ENCODE data around the gene SFMBT1. TPM values are rescaled to one million over a fixed set of nuclear protein-coding genes. Genes with fewer than 3 reads are reported as not detected.

Gene SFMBT1
- total RNA-seq, 1 donor from 2014 or later = 5.5 TPM

DNA sequence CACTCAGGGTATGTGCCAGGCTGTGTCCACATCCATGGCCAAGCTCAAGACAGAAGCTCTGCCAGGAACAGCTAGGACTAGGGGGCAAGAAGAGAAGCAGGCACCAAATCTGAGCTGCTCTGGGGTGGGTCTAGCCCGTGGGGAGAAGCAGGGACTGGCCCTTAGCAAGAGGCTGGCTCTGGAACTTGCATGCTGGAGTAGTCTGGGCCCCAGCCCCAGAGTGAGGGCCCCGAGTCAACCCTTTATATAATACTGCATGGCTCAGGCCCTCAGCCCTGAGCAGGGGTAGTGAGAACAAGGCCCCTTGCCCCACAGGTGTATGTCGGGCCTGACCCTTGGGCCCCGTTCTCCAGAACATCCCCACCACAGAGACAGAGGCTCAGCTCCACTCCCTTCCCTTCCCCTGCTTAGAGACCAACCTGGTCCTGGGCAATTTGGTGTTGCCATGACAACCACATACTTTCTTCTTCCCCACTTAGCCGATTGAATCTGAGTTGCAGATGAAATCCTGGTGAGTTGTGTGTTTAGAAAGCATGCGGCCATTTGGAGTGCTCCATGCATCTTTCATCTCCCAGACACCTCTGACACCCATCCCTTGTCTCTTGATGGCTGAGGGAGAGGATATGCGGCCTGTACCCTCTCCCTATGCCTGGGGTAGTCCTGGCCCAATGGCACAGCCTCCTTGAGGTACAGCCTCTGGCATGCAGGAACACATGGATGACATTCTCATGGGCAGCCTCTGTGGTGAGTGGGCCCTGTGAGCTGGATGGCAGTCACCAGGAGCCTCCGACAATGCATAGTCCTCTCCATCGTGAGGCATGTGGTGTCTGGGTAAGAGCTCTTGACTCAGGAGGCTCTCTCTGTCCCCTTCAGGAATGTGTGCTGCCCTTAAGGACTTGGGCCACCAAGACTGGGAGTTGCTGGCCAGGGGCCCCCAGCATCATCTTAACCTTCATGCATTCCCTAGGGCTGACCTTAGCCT, 29.2 kb upstream of the SFMBT1 start:
- Mint-ChIP-seq H3K4me1 (ENCODE audit: low read depth, unreplicated experiment) (peaks cover 4% of the 10 kb centered on the region), H3K36me3 (ENCODE audit: low read depth, unreplicated experiment) (no peaks in the 10 kb centered on the region)
- FAIRE-seq = no peak

DNA sequence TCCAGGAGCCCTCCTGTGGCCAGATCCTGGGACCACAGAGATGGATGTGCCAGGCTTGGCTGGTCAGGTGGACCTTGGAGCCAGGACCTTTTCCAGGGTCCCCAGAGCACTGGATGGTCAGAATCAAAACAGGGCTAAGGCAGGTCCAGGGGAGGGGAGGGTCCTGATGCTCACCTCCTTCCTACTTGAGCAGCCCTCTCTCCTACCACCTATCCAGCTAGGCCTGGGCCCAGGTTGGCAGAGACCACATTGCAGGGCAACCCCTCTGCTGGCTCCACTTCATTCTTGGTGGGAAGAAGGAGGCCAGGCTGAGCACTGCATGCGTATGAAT, 28.5 kb upstream of the SFMBT1 start:
- Histone ChIP-seq H3K4me2 (ENCODE audit: low read length) (no peak overlapping the region), H3K4me1 (ENCODE audit: insufficient read depth, low read length) (peaks cover 9% of the 10 kb centered on the region), H3K79me2 (ENCODE audit: insufficient read depth, low read length) (no peaks in the 10 kb centered on the region), H4K20me1 (ENCODE audit: insufficient read depth, low read length) (no peaks in the 10 kb centered on the region), H3K9ac (ENCODE audit: low read length) (no peak overlapping the region), H2AFZ (ENCODE audit: low read depth, low read length) (no peak overlapping the region), H3K9me3 (ENCODE audit: insufficient read depth, low read depth, low read length) (no peaks in the 10 kb centered on the region), H3K36me3 (ENCODE audit: insufficient read depth, low read length) (no peaks in the 10 kb centered on the region), H3K4me3 (ENCODE audit: insufficient read depth, low read depth, low read length) (no peak overlapping the region), H3K27ac (ENCODE audit: low read depth, low read length) (no peak overlapping the region), H3K27me3 (ENCODE audit: insufficient read depth, low read length) (no peaks in the 10 kb centered on the region)
- DNase-seq (ENCODE audit: low read depth) (no peak), FAIRE-seq (no peak)
- Mint-ChIP-seq H3K9me3 (ENCODE audit: unreplicated experiment) (no peaks in the 10 kb centered on the region), H3K27ac (ENCODE audit: unreplicated experiment) (no peak overlapping the region), H3K4me3 (ENCODE audit: unreplicated experiment) (no peak overlapping the region), H3K36me3 (ENCODE audit: low read depth, unreplicated experiment) (no peaks in the 10 kb centered on the region), H3K27me3 (ENCODE audit: low read depth, unreplicated experiment) (peaks cover 41% of the 10 kb centered on the region), H3K4me1 (ENCODE audit: low read depth, unreplicated experiment) (peaks cover 4% of the 10 kb centered on the region)
- TF ChIP-seq, protein P1, sequence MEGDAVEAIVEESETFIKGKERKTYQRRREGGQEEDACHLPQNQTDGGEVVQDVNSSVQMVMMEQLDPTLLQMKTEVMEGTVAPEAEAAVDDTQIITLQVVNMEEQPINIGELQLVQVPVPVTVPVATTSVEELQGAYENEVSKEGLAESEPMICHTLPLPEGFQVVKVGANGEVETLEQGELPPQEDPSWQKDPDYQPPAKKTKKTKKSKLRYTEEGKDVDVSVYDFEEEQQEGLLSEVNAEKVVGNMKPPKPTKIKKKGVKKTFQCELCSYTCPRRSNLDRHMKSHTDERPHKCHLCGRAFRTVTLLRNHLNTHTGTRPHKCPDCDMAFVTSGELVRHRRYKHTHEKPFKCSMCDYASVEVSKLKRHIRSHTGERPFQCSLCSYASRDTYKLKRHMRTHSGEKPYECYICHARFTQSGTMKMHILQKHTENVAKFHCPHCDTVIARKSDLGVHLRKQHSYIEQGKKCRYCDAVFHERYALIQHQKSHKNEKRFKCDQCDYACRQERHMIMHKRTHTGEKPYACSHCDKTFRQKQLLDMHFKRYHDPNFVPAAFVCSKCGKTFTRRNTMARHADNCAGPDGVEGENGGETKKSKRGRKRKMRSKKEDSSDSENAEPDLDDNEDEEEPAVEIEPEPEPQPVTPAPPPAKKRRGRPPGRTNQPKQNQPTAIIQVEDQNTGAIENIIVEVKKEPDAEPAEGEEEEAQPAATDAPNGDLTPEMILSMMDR (IDR thresholded peaks at IDR 0.05; ENCODE audit: insufficient read depth, low read depth, low read length) = no peak
- no peak for TF ChIP-seq EZH2 (IDR thresholded peaks at IDR 0.05; ENCODE audit: insufficient read depth, low read length)

More for the DNA sequence above, 29.2 kb upstream of the SFMBT1 start:
- H3K4me1 ChIP-seq (ENCODE audit: insufficient read depth, low read length) = peaks cover 9% of the 10 kb centered on the region
- H3K4me2 ChIP-seq (ENCODE audit: low read length) = no peak overlapping the region
- no peak overlapping the region for H3K9ac ChIP-seq (ENCODE audit: low read length)
- H3K4me3 ChIP-seq (ENCODE audit: insufficient read depth, low read depth, low read length) = no peak overlapping the region
- Mint-ChIP-seq H3K27ac (ENCODE audit: unreplicated experiment) (no peak overlapping the region), H3K9me3 (ENCODE audit: unreplicated experiment) (no peaks in the 10 kb centered on the region), H3K27me3 (ENCODE audit: low read depth, unreplicated experiment) (peaks cover 37% of the 10 kb centered on the region), H3K4me3 (ENCODE audit: unreplicated experiment) (no peak overlapping the region)
- no peak overlapping the region for H2AFZ ChIP-seq (ENCODE audit: low read depth, low read length)
- no peaks in the 10 kb centered on the region for H3K27me3 ChIP-seq (ENCODE audit: insufficient read depth, low read length)
- TF ChIP-seq, protein P1 (IDR thresholded peaks at IDR 0.05; ENCODE audit: insufficient read depth, low read depth, low read length) = no peak
- TF ChIP-seq EZH2 (IDR thresholded peaks at IDR 0.05; ENCODE audit: insufficient read depth, low read length) = no peak
- DNase-seq (ENCODE audit: low read depth) = no peak
- no peak overlapping the region for H3K27ac ChIP-seq (ENCODE audit: low read depth, low read length)
- H3K79me2 ChIP-seq (ENCODE audit: insufficient read depth, low read length) = no peaks in the 10 kb centered on the region
- no peaks in the 10 kb centered on the region for H4K20me1 ChIP-seq (ENCODE audit: insufficient read depth, low read length)
- no peaks in the 10 kb centered on the region for H3K9me3 ChIP-seq (ENCODE audit: insufficient read depth, low read depth, low read length)
- H3K36me3 ChIP-seq (ENCODE audit: insufficient read depth, low read length) = no peaks in the 10 kb centered on the region
